Measurements from ENCODE around the gene LARGE1.

The LARGE1 gene

GRCh38 chr22:33302549-33302948 is 617.7 kb downstream of the LARGE1 start:
- no peak for DNase-seq (ENCODE audit: low spot score)

DNA sequence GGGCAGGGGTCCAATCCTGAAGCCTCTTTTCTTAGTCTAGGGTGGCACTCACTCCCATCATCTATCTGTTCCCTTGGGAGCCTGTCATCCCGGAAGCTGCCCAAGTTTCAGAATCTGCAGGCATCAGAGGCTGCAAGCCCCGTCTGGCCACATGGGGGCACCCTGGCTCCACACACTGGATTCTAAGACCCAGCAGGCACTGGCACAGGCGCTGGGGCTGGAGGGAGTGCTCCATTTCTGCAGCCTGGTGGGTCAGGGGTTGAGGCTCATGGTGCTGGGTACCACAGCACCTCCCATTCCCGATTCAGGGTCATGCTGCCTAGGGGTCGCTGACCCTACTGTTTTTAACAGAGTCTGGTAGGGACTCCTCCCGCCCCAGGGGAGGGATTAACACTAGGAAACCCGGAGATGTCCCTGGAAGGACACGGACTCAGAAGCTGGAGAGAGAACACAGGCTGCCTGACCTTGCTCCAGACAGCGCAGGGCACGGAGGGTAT is 618.2 kb downstream of the LARGE1 start:
- DNase-seq (ENCODE audit: low spot score), result peak; percentile 91

DNA sequence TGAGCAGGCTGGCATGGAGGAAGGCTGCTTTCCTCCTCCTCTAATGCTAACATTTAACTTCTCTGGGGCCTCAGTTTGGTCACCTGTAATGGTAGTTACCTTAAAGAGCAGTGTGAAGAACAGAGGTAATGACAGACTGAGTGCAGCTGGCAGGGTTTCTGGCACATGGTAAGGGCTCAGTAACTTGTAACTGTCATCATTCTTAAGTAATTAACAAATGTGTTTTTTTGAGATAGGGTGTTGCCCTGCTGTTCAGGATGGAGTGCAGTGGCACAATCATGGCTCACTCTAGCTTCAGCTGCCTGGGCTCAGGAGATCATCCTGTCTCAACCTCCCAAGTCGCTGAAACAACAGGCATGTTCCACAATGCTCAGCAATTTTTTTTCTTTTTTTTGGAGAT is 620.1 kb downstream of the LARGE1 start:
- DNase-seq (ENCODE audit: low spot score), result no peak

GRCh38 chr22:33299245-33299956 is 620.9 kb downstream of the LARGE1 start:
- no peak for DNase-seq (ENCODE audit: low spot score)

- no peak for DNase-seq (ENCODE audit: low spot score)
Measured at GRCh38 chr22:33296941-33297340, 623.3 kb downstream of the LARGE1 start.

GRCh38 chr22:33288078-33288477 is 632.2 kb downstream of the LARGE1 start:
- no peak for DNase-seq (ENCODE audit: low spot score)

GRCh38 chr22:33275073-33275443 is 645.2 kb downstream of the LARGE1 start:
- DNase-seq (ENCODE audit: low spot score), result no peak

- DNase-seq (ENCODE audit: low spot score), result no peak
Measured at GRCh38 chr22:33274214-33275072, 645.8 kb downstream of the LARGE1 start.

DNA sequence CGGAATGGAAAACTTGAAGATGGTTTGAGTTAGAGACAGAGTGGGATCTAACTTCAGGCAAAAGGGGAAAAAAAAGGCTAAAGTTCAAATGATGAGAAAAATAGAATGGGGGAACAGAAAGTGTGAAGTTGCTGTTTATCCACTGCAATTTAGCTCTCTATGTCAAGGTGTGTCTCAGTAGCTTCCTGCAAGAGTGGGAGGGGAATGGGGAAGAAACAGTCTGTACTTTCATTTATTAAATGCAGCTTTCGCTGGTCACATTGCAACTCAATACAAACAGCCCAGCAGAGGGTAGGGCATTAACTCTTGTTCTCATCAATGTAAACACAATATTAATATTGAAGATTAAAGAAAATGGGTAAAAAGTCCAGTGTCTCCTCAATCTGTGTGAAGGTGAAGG is 647.4 kb downstream of the LARGE1 start:
- DNase-seq (ENCODE audit: low spot score), result no peak

- no peak for DNase-seq (ENCODE audit: low spot score)
Measured at GRCh38 chr22:33272180-33272579, 648.1 kb downstream of the LARGE1 start.

DNA sequence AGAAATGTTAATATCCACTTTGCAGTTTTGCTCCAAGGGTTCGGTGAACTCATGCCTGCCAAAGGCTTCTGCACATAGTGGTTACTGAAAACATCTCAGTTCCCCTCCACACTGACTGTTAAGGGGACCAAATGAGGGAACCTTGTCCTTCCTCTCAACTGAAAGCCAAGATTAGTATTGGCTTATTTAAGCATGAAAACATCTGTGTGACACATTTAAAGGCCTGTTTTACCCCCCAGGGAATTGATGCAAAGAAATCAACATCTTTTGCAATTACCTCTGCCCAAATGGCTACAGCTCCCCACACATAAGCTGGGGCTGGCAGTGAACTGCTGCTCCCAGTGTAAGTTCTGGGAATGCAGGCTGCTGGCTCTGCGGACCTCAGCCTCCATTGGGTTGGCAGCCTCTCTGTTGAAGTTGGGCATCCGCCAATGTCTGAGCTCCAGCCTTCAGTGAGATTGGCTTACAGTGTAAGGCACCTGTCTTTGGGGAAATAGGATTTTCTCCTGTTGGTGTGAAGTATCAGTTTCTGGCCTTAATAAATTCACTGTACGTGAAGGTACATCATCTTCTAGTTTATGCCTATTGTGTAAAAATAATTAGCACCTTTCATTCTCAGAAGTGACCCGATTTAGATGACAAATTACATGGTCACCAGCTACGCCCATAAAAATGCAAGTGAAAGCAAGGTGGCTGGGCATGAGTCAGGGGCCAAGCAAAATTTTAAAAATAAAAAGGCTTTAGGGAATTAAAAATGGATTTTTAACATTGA is 648.7 kb downstream of the LARGE1 start:
- peak; percentile 22 for DNase-seq (ENCODE audit: low spot score)

GRCh38 chr22:33270596-33270995 is 649.7 kb downstream of the LARGE1 start:
- no peak for DNase-seq (ENCODE audit: low spot score)

DNA sequence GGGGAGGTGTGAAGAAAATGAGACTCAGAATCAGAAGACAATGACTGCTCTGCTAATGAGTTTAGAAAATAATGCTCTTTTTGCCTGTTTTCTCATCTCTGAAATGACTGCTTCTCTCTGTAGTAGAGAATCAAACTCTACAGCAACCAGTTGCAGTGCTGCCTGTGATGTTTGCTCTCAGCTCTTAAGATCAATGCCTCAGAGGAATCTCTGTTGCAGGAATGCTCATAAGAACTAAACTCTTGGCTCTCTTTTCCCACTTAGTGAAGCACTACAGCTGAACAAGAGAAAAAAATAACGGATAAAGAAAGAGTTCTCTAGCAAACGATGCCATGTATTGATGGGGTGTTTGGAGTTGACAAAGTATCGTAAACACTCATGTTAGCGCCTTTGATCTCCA is 658.6 kb downstream of the LARGE1 start:
- no peak for DNase-seq (ENCODE audit: low spot score)

DNA sequence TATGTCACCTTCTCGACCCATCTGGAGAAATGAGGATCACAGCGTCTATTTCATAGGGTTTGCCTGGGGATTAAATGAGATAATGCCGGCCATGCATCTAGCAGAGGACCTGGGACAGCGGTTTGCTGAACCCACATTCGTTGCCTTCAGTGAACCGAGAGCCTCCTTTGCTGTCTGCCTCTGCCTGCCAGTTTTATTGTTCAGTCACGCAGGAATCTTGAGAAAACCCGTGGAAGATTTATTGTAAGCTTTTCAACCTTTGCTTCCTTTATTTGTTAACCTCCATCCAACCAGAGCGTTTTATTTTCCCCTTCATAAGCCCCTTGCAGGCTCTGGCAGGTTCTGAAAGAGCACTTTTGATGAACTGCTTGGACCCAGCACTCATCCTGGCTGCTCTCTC is 659.8 kb downstream of the LARGE1 start:
- DNase-seq (ENCODE audit: low spot score), result no peak

DNA sequence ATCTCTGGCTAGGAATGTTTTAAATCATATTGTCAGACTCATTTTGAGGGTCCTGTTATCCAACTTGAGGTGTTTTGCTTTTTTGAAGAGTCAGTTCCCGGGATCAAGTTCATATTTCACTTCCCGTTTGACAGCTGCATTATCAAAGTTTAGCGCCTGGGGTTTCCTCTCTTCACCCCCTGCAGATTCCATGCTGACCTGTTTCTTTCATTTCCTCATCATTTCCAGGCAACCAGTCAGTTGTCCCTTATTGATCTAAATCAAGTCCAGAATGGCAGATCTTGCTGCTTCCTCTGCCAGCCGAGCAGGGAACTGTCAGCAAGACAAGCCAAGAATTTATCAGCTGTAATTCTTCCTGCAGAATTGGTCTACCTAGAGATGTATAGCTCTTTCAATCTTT is 664.5 kb downstream of the LARGE1 start:
- no peak for DNase-seq (ENCODE audit: low spot score)

GRCh38 chr22:33248948-33249347 is 671.3 kb downstream of the LARGE1 start:
- no peak for DNase-seq (ENCODE audit: low spot score)

- no peak for DNase-seq (ENCODE audit: low spot score)
Measured at GRCh38 chr22:33247758-33248157, 672.5 kb downstream of the LARGE1 start.

- no peak for DNase-seq (ENCODE audit: low spot score)
Measured at GRCh38 chr22:33242078-33242477, 678.2 kb downstream of the LARGE1 start.

DNA sequence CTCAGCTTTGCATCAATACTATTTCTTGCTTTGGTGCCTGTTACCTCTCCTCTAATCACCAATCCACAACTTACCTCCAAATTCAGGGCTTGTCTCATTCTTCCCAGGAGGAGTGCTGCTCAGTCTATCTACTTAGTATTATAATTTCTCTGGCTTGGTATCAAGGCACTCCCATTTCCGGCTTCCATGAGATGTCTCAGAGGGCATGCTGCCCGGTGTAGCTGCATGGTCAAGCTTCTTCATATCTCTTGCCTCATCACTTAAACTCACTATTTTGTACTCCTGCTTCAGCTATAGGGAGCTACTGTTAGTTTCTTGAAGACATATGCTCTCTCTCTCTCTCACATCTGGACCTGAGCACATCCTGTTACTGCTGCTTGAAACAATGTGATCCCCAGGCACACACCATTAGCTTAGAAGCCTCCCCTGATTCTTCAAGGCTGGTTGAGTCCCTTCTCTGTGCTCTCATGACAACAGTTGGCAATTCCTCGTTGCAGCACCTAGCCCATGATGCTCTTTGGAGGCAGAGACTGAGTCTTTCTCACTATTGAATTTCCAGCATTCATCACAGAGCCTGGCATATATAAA is 679.3 kb downstream of the LARGE1 start:
- no peak for DNase-seq (ENCODE audit: low spot score)

- no peak for DNase-seq (ENCODE audit: low spot score)
Measured at GRCh38 chr22:33232071-33232470, 688.2 kb downstream of the LARGE1 start.

GRCh38 chr22:33227791-33228190 is 692.5 kb downstream of the LARGE1 start:
- no peak for DNase-seq (ENCODE audit: low spot score)

GRCh38 chr22:33224841-33225240 is 695.4 kb downstream of the LARGE1 start:
- DNase-seq (ENCODE audit: low spot score), result no peak

All from GM03348 (cell line).